Measurements from ENCODE around the gene CFAP100.

The CFAP100 gene

GRCh38 chr3:126474498-126475412 lies 80.0 kb downstream of the CFAP100 start:
- no peak for TF ChIP-seq CTCF (IDR thresholded peaks at IDR 0.05; ENCODE audit: low read length, missing control alignments)
- DNase-seq (ENCODE audit: low read depth) = peak; percentile 49
- peak overlapping the region; percentile 76 for H3K4me3 ChIP-seq (replicated peaks; ENCODE audit: low read depth, low read length)

GRCh38 chr3:126475413-126476114 lies 80.9 kb downstream of the CFAP100 start, which contains the start of gene ZXDC:
Gene ZXDC (minus strand): TSS chr3:126475891. CDS start chr3:126475865, 26 bp downstream.
- H3K4me3 ChIP-seq (replicated peaks; ENCODE audit: low read depth, low read length) = peak within 1 kb of the TSS; percentile 76
- peak; percentile 34 for TF ChIP-seq CTCF (IDR thresholded peaks at IDR 0.05; ENCODE audit: low read length, missing control alignments)
- DNase-seq (ENCODE audit: low read depth) = peak; percentile 96

- peak overlapping the region; percentile 67 for H3K4me3 ChIP-seq (replicated peaks; ENCODE audit: low read depth, low read length)
- DNase-seq (ENCODE audit: low read depth) = peak; percentile 39
- TF ChIP-seq CTCF (IDR thresholded peaks at IDR 0.05; ENCODE audit: low read length, missing control alignments) = no peak
Observed at GRCh38 chr3:126476166-126477060, 81.7 kb downstream of the CFAP100 start.

GRCh38 chr3:126477061-126477380 lies 82.3 kb downstream of the CFAP100 start:
- H3K4me3 ChIP-seq (replicated peaks; ENCODE audit: low read depth, low read length) = no peak overlapping the region
- no peak for TF ChIP-seq CTCF (IDR thresholded peaks at IDR 0.05; ENCODE audit: low read length, missing control alignments)
- no peak for DNase-seq (ENCODE audit: low read depth)

- TF ChIP-seq CTCF (IDR thresholded peaks at IDR 0.05; ENCODE audit: low read length, missing control alignments) = no peak
- DNase-seq (ENCODE audit: low read depth) = no peak
- no peak overlapping the region for H3K4me3 ChIP-seq (replicated peaks; ENCODE audit: low read depth, low read length)
Observed at GRCh38 chr3:126478581-126479310, 84.0 kb downstream of the CFAP100 start.

GRCh38 chr3:126479642-126480041 lies 84.9 kb downstream of the CFAP100 start:
- no peak for TF ChIP-seq CTCF (IDR thresholded peaks at IDR 0.05; ENCODE audit: low read length, missing control alignments)
- no peak for DNase-seq (ENCODE audit: low read depth)
- no peak overlapping the region for H3K4me3 ChIP-seq (replicated peaks; ENCODE audit: low read depth, low read length)

Measured in fibroblast of pulmonary artery (primary cell).